K562 (cell line): ENCODE measurements around the gene ERC2. TPM values are rescaled to one million over a fixed set of nuclear protein-coding genes. Genes with fewer than 3 reads are reported as not detected.

ENCODE experiments used
- ATAC-seq: fragments of 200-7000 bp; cut with Tn5 transposase; 3 replicates; pipeline ENCODE4 v1.9.1; 2020; ENCODE audit warnings: moderate library complexity
- BruUV-seq: library from RNA; stranded (reverse); fragments of 400-500 nt; replicated peaks from 2 replicates; lab custom pipeline; 2021; lab: Mats Ljungman, UMichigan
- CTCF ChIA-PET: fragments of 300-600 bp; formaldehyde crosslinking; extraction: SDS; loops from one replicate; lab custom pipeline; 2021; ENCODE audit warnings: low intra/inter-chr PET ratio; lab: Yijun Ruan, JAX
- POLR2A ChIA-PET: fragments of 300-600, 350-650 bp; sonication (Branson Sonifier 250); formaldehyde crosslinking; extraction: SDS; loops from one replicate; lab custom pipeline; 2021; ENCODE audit warnings: antibody characterized with exemption, inconsistent platforms; lab: Yijun Ruan, JAX
- DNase-seq, 4 experiments: peaks; one replicate each; pipeline versions ENCODE4 v3.0.0 to v3.0.0-alpha.2; 2011 to 2018; ENCODE audit warnings: low spot score in 3 of 4, mixed read lengths in 3 of 4; ENCODE audit errors: extremely low read depth in 1 of 4
- FAIRE-seq: peaks from 2 replicates; lab custom pipeline; 2011; peaks lifted over from hg19 to GRCh38; lab: Jason Lieb, UNC
- H2AFZ ChIP-seq: 2 replicates; pipeline ENCODE4 v1.6.0; 2011; ENCODE audit warnings: low read depth, low read length, control low read depth, inconsistent platforms
- H3K27ac ChIP-seq: fragments of 200-600 bp; 3 replicates; pipeline ENCODE4 v1.8.0; 2011; ENCODE audit warnings: low read depth, mild to moderate bottlenecking, control low read depth, inconsistent platforms, low read length, moderate library complexity, mixed read lengths; ENCODE audit errors: extremely low read depth
- H3K27me3 ChIP-seq, 2 experiments: fragments of 300-600 bp in 1 of 2; 2 replicates in 1 of 2; 3 replicates in 1 of 2; pipeline versions ENCODE4 v1.6.0 to v1.8.0; 2011; ENCODE audit warnings: inconsistent platforms in 2 of 2, low read length in 2 of 2, mild to moderate bottlenecking in 1 of 2, mixed read lengths in 1 of 2, moderate library complexity in 1 of 2; ENCODE audit not compliant: control insufficient read depth in 2 of 2, insufficient read depth in 2 of 2
- H3K36me3 ChIP-seq: fragments of 300-600 bp; 3 replicates; pipeline ENCODE4 v1.8.0; 2011; ENCODE audit warnings: mild to moderate bottlenecking, low read length, inconsistent platforms; ENCODE audit not compliant: control insufficient read depth, insufficient read depth
- H3K4me1 ChIP-seq, 2 experiments: fragments of 200-600 bp in 1 of 2; replicated peaks in 1 of 2; 2 replicates in 1 of 2; 3 replicates in 1 of 2; pipeline versions ENCODE4 v1.5.1 to v1.8.0; 2011; ENCODE audit warnings: inconsistent platforms in 2 of 2, low read length in 2 of 2, mild to moderate bottlenecking in 1 of 2, mixed read lengths in 1 of 2, moderate library complexity in 1 of 2; ENCODE audit not compliant: control insufficient read depth in 2 of 2, insufficient read depth in 2 of 2
- H3K4me2 ChIP-seq: 2 replicates; pipeline ENCODE4 v1.6.1; 2011; ENCODE audit warnings: low read length, control low read depth, inconsistent platforms, mixed read lengths; ENCODE audit not compliant: insufficient read depth
- H3K4me3 ChIP-seq: fragments of 200-600 bp; sonication (generic), shearing (Covaris generic); 2 replicates; pipeline ENCODE4 v1.5.1; 2016; ENCODE audit warnings: control low read depth, inconsistent platforms
- H3K79me2 ChIP-seq: fragments of 200-600 bp; 3 replicates; pipeline ENCODE4 v1.8.0; 2011; ENCODE audit warnings: low read length, inconsistent platforms; ENCODE audit not compliant: control insufficient read depth, insufficient read depth
- H3K9ac ChIP-seq, 2 experiments: 2 replicates each; pipeline versions ENCODE4 v1.6.0 to v1.6.1; 2011; ENCODE audit warnings: low read depth in 2 of 2, low read length in 2 of 2, control low read depth in 1 of 2, inconsistent platforms in 1 of 2, mild to moderate bottlenecking in 1 of 2, mixed read lengths in 1 of 2; ENCODE audit not compliant: insufficient read depth in 1 of 2
- H3K9me1 ChIP-seq: one replicate; pipeline ENCODE4 v1.6.0; 2011; ENCODE audit warnings: inconsistent platforms, mild to moderate bottlenecking, low read length, moderate library complexity; ENCODE audit not compliant: control insufficient read depth, insufficient read depth
- H3K9me3 ChIP-seq: replicated peaks from 2 replicates; pipeline ENCODE4 v1.5.1; 2011; ENCODE audit warnings: low read depth, low read length, inconsistent platforms; ENCODE audit not compliant: control insufficient read depth, insufficient read depth
- H4K20me1 ChIP-seq: replicated peaks from 2 replicates; pipeline ENCODE4 v1.6.1; 2011; ENCODE audit warnings: low read length, inconsistent platforms, mixed read lengths; ENCODE audit not compliant: control insufficient read depth, insufficient read depth
- AFF1 ChIP-seq, 2 experiments: fragments of 450-650 bp; IDR thresholded peaks; 2 replicates each; pipeline ENCODE4 v1.6.1; 2018; ENCODE audit warnings: mild to moderate bottlenecking in 2 of 2, low read depth in 1 of 2; ENCODE audit not compliant: partially characterized antibody in 2 of 2
- CTCF ChIP-seq, 3 experiments: IDR thresholded peaks in 2 of 3; conservative IDR thresholded peaks in 1 of 3; 2 replicates each; pipeline ENCODE4 v1.5.1; 2011 to 2012; ENCODE audit warnings: low read length in 3 of 3, mild to moderate bottlenecking in 3 of 3, control low read depth in 2 of 3, improper control_type of control experiment in 1 of 3, inconsistent platforms in 1 of 3, low read depth in 1 of 3, mixed read lengths in 1 of 3, moderate library complexity in 1 of 3; ENCODE audit not compliant: insufficient read depth in 2 of 3
- DIDO1 ChIP-seq: fragments of 450-650 bp; IDR thresholded peaks from 2 replicates; pipeline ENCODE4 v1.6.1; 2016; ENCODE audit warnings: low read depth, missing biosample characterization, missing genetic modification characterization
- ID3 ChIP-seq, 2 experiments: fragments of 250-450 bp in 1 of 2; fragments of 450-650 bp in 1 of 2; sonication (Bioruptor Pico) in 1 of 2; IDR thresholded peaks; 2 replicates each; pipeline versions ENCODE4 v1.6.1 to v1.8.0; 2016 to 2021; ENCODE audit warnings: mild to moderate bottlenecking in 2 of 2, moderate library complexity in 2 of 2, missing compliant biosample characterization in 1 of 2, missing genetic modification characterization in 1 of 2
- RAD21 ChIP-seq, 2 experiments: fragments of 250-450 bp in 1 of 2; fragments of 450-650 bp in 1 of 2; sonication (Bioruptor Pico) in 1 of 2; formaldehyde crosslinking in 1 of 2; IDR thresholded peaks in 1 of 2; conservative IDR thresholded peaks in 1 of 2; 2 replicates each; pipeline versions ENCODE4 v1.4.0 to v1.8.0; 2020 to 2022; ENCODE audit warnings: mild to moderate bottlenecking in 2 of 2, moderate library complexity in 1 of 2
- RBBP5 ChIP-seq: fragments of 200-600 bp; sonication (generic); IDR thresholded peaks from 2 replicates; pipeline ENCODE4 v1.6.1; 2012; ENCODE audit warnings: borderline replicate concordance, mild to moderate bottlenecking, low read length, control low read depth, inconsistent platforms; ENCODE audit not compliant: insufficient read depth, poor library complexity, severe bottlenecking
- TCF3 ChIP-seq: sonication (generic); formaldehyde crosslinking; IDR thresholded peaks from 2 replicates; pipeline ENCODE4 v1.4.0; 2020; ENCODE audit warnings: mild to moderate bottlenecking, missing genetic modification reagents
- TSC22D4 ChIP-seq: fragments of 450-650 bp; IDR thresholded peaks from 2 replicates; pipeline ENCODE4 v1.6.1; 2016; ENCODE audit warnings: missing genetic modification characterization, missing biosample characterization, control low read depth
- U2AF1 ChIP-seq: fragments of 200-400 bp; formaldehyde crosslinking; optimal IDR thresholded peaks from 2 replicates; pipeline ENCODE3; 2017; ENCODE audit warnings: mild to moderate bottlenecking, low read depth, low read length, moderate library complexity
- ZNF140 ChIP-seq: fragments of 250-450 bp; sonication (Bioruptor Pico); IDR thresholded peaks from 2 replicates; pipeline ENCODE4 v1.8.0; 2021; ENCODE audit warnings: moderate library complexity, mild to moderate bottlenecking, inconsistent platforms
- ZNF263 ChIP-seq: sonication (generic); formaldehyde crosslinking; IDR thresholded peaks from 2 replicates; pipeline ENCODE4 v1.8.0; 2022; ENCODE audit warnings: mild to moderate bottlenecking, missing genetic modification reagents, borderline replicate concordance
- ZNF436 ChIP-seq: fragments of 250-450, 450-650 bp; sonication (Bioruptor Pico); formaldehyde crosslinking; IDR thresholded peaks from 2 replicates; pipeline ENCODE4 v1.7.0; 2020; ENCODE audit warnings: mild to moderate bottlenecking
- whole genome bisulfite sequencing: fragments of 100-300 bp; shearing (Covaris generic); methylation state at CpG from one replicate; pipeline ENCODE4 v1.1.6; 2016; ENCODE audit warnings: low coverage, mixed read lengths; ENCODE audit not compliant: insufficient coverage; ENCODE audit errors: missing lambda C conversion rate; 5-methylcytosine and 5-hydroxymethylcytosine counted together
- in situ Hi-C: fragments of 300-500 bp; cut with MboI; formaldehyde crosslinking; loops from 4 replicates; pipeline ENCODE4 v1.15.0; 2018; ENCODE audit warnings: inconsistent platforms, mixed read lengths
- intact Hi-C: fragments of 100-400 bp; cut with micrococcal nuclease; formaldehyde crosslinking; loops from 2 replicates; pipeline ENCODE4 v1.14.2; 2022
- polyA plus RNA-seq, 8 experiments: library from polyadenylated mRNA; depleted of rRNA in 4 of 8; stranded (reverse) in 5 of 8; unstranded in 3 of 8; fragments of >200 nt; fragmentation: Nextera tagmentation in 2 of 8; fragmentation: Illumina TruSeq in 1 of 8; extraction: Ambion mirVana in 2 of 8; extraction: Trizol in 1 of 8; gene quantifications; 2 replicates each; pipeline versions ENCODE4 v1.2.1 to v1.2.3, GENCODE V29; 2011 to 2014; ENCODE audit warnings: inconsistent platforms in 1 of 8, missing spikeins in 1 of 8
- total RNA-seq, 7 experiments: library from RNA; depleted of rRNA in 6 of 7; stranded (reverse); fragments of >200 nt in 6 of 7; fragmentation: Illumina TruSeq in 2 of 7; extraction: Trizol in 2 of 7; gene quantifications; 2 replicates each; pipeline versions ENCODE4 v1.2.1 to v1.2.3, GENCODE V29; 2011 to 2021; ENCODE audit warnings: low replicate concordance in 1 of 7

The ERC2 gene
- total and polyA plus RNA-seq, 9 of the 15 experiments (the other 6 are each of a cell fraction or from before 2014, with no cell fraction given): 0.04 to 0.18 (median 0.07) TPM; not detected in 2

GRCh38 chr3:55636300-55637195, 831.7 kb downstream of the ERC2 start:
- POLR2A ChIA-PET: no interaction called here
- H3K4me2 ChIP-seq: no peak overlapping the region
- no peak overlapping the region for H3K9ac ChIP-seq
- H2AFZ ChIP-seq: no peak overlapping the region
- in situ Hi-C loops (no loop called here), intact Hi-C loops (no loop called here)
- H3K4me3 ChIP-seq: no peak overlapping the region
- H3K9me3 ChIP-seq: no peaks in the 10 kb centered on the region
- H3K4me1 ChIP-seq: no peaks in the 10 kb centered on the region
- no peaks in the 10 kb centered on the region for H3K9me1 ChIP-seq
- H3K36me3 ChIP-seq: no peaks in the 10 kb centered on the region
- FAIRE-seq (no peak), DNase-seq (no peak), ATAC-seq (no peak)
- H3K27me3 ChIP-seq: no peaks in the 10 kb centered on the region
- no peak overlapping the region for H3K27ac ChIP-seq
- 0% methylated on average over 8 of the region's 9 CpGs for WGBS
- H3K79me2 ChIP-seq: no peaks in the 10 kb centered on the region
- no TSS peak for BruUV-seq
- H4K20me1 ChIP-seq: no peaks in the 10 kb centered on the region
- CTCF ChIA-PET: no interaction called here
- no peak for TF ChIP-seq ZNF436 (CRISPR knock-in tag)
- no peak for TF ChIP-seq RAD21 (CRISPR knock-in tag; conservative IDR thresholded peaks at IDR 0.05 in 1 of 2, IDR thresholded peaks at IDR 0.05 in 1 of 2)
- TF ChIP-seq DIDO1 (tag): no peak
- no peak for TF ChIP-seq CTCF (IDR thresholded peaks at IDR 0.05 in 2 of 3, conservative IDR thresholded peaks at IDR 0.05 in 1 of 3; ENCODE audit: insufficient read depth in 2 of 3, low read depth in 1 of 3, low read length in 3 of 3)
- TF ChIP-seq ID3 (CRISPR knock-in tag; IDR thresholded peaks at IDR 0.05): no peak
- no peak for TF ChIP-seq ID3 (tag; IDR thresholded peaks at IDR 0.05)
- TF ChIP-seq U2AF1: no peak
- TF ChIP-seq TCF3 (CRISPR knock-in tag): no peak
- TF ChIP-seq AFF1 (IDR thresholded peaks at IDR 0.05; ENCODE audit: low read depth in 1 of 2, partially characterized antibody in 2 of 2): no peak
- TF ChIP-seq TSC22D4 (tag): no peak
- no peak for TF ChIP-seq ZNF263 (CRISPR knock-in tag)
- no peak for TF ChIP-seq ZNF140 (CRISPR knock-in tag)
- no peak for TF ChIP-seq RBBP5
